Measurements from ENCODE around the gene PSKH1. TPM values are rescaled to one million over a fixed set of nuclear protein-coding genes. Genes with fewer than 3 reads are reported as not detected.

Gene PSKH1
- total and polyA plus RNA-seq, 8 donors = 12.7 to 17.7 (median 15.5) TPM

- TF ChIP-seq CTCF (IDR thresholded peaks at IDR 0.05) = no peak
- Histone ChIP-seq H3K4me3 (peak overlapping the region; percentile 11 to 43 (median 43)), H3K36me3 (peaks cover 0 to 5% (median 0%) of the 10 kb centered on the region in 3 donors), H3K9me3 (no peaks in the 10 kb centered on the region), H3K27me3 (no peaks in the 10 kb centered on the region), H3K27ac (peak overlapping the region; percentile 28 to 80 (median 74)), H3K4me1 (peaks cover 0 to 18% (median 8%) of the 10 kb centered on the region in 3 donors)
- peak in 1 of 6 donors; percentile 78 for DNase-seq
- no peak for FAIRE-seq
- ATAC-seq = no peak
- 42 to 49% methylated on average over 14 of the region's 14 CpGs for WGBS, 2 donors
- intact Hi-C loops (cut with DNase I) = loop anchor here in 2 of 3 donors (5.0 to 10.0 kb wide), 4 partner anchors 33 to 405 kb away; partner anchors contain the start of genes NRN1L (in 1 of the 2) and RIPOR1 (in 1 of the 2)
Observed at GRCh38 chr16:67930191-67930590, 37.1 kb downstream of the PSKH1 start.

GRCh38 chr16:67930678-67931211 lies 37.7 kb downstream of the PSKH1 start:
- TF ChIP-seq CTCF (IDR thresholded peaks at IDR 0.05) = no peak
- WGBS, 2 donors = 38 to 45% methylated on average over 17 of the region's 17 CpGs
- DNase-seq (peak in 4 of 6 donors; percentile 51 to 87 (median 58)), ATAC-seq (no peak), FAIRE-seq (no peak)
- Histone ChIP-seq H3K27me3 (no peaks in the 10 kb centered on the region), H3K36me3 (peaks cover 0 to 5% (median 0%) of the 10 kb centered on the region in 3 donors), H3K9me3 (no peaks in the 10 kb centered on the region), H3K4me1 (peaks cover 0 to 18% (median 8%) of the 10 kb centered on the region in 3 donors), H3K4me3 (peak overlapping the region; percentile 31 to 43 (median 43)), H3K27ac (peak overlapping the region; percentile 33 to 80 (median 74))
- intact Hi-C loops (cut with DNase I) = loop anchor here in 2 of 3 donors (5.0 to 10.0 kb wide), 4 partner anchors 33 to 406 kb away; partner anchors contain the start of genes NRN1L (in 1 of the 2) and RIPOR1 (in 1 of the 2)

GRCh38 chr16:67931712-67932461 lies 38.8 kb downstream of the PSKH1 start, which contains the start of gene CTRL:
TSS of gene CTRL (minus strand) at chr16:67931862. CDS start at chr16:67931852, 10 bp downstream.
- Histone ChIP-seq H3K9me3 (no peaks in the 10 kb centered on the region), H3K27ac (peak within 1 kb of the TSS; percentile 33 to 80 (median 74)), H3K36me3 (peaks cover 0 to 5% (median 0%) of the 10 kb centered on the region in 3 donors), H3K4me3 (peak within 1 kb of the TSS; percentile 31 to 43 (median 43)), H3K4me1 (peaks cover 0 to 16% (median 8%) of the 10 kb centered on the region in 3 donors), H3K27me3 (no peaks in the 10 kb centered on the region)
- TF ChIP-seq CTCF (IDR thresholded peaks at IDR 0.05) = peak in 1 of 4 donors; percentile 8
- FAIRE-seq (no peak), DNase-seq (peak in 5 of 6 donors; percentile 85 to 93 (median 86)), ATAC-seq (peak in 3 of 4 donors; percentile 12 to 29 (median 26))
- intact Hi-C loops (cut with DNase I) = loop anchor here in 2 of 3 donors (5.0 to 10.0 kb wide), 4 partner anchors 35 to 407 kb away; partner anchors contain the start of genes NRN1L (in 1 of the 2) and RIPOR1 (in 1 of the 2)
- 43 to 50% methylated on average over 15 of the region's 15 CpGs for WGBS, 2 donors

GRCh38 chr16:67932462-67932840 lies 39.4 kb downstream of the PSKH1 start:
- peaks cover 0 to 5% (median 0%) of the 10 kb centered on the region in 3 donors for H3K36me3 ChIP-seq
- H3K9me3 ChIP-seq = no peaks in the 10 kb centered on the region
- peaks cover 0 to 21% (median 8%) of the 10 kb centered on the region in 3 donors for H3K4me1 ChIP-seq
- peak in 1 of 6 donors; percentile 51 for DNase-seq
- peak overlapping the region; percentile 33 to 78 (median 64) for H3K27ac ChIP-seq
- no peak for FAIRE-seq
- 47 to 53% methylated on average over 4 of the region's 4 CpGs for WGBS, 2 donors
- ATAC-seq = no peak
- H3K4me3 ChIP-seq = no peak overlapping the region
- intact Hi-C loops (cut with DNase I) = loop anchor here in 2 of 3 donors (5.0 to 10.0 kb wide), 4 partner anchors 35 to 408 kb away; partner anchors contain the start of genes NRN1L (in 1 of the 2) and RIPOR1 (in 1 of the 2)
- H3K27me3 ChIP-seq = no peaks in the 10 kb centered on the region
- no peak for TF ChIP-seq CTCF (IDR thresholded peaks at IDR 0.05)

Data from pancreas (tissue), 10 donors.